Neutrophil (primary cell): ENCODE measurements around the gene ATAD3B.

ENCODE experiments used
- H3K27ac ChIP-seq: fragments of 200-600 bp; sonication (generic); 2 replicates; pipeline ENCODE4 v1.5.1; 2016; ENCODE audit warnings: mild to moderate bottlenecking, moderate library complexity
- H3K27me3 ChIP-seq: fragments of 200-600 bp; sonication (generic); 2 replicates; pipeline ENCODE4 v1.6.0; 2016; ENCODE audit warnings: mild to moderate bottlenecking
- H3K36me3 ChIP-seq: fragments of 200-600 bp; sonication (generic); 2 replicates; pipeline ENCODE4 v1.5.1; 2017
- H3K4me1 ChIP-seq, 2 experiments: fragments of 200-600 bp in 1 of 2; sonication (generic) in 1 of 2; 1 replicate in 1 of 2; 2 replicates in 1 of 2; pipeline versions ENCODE4 v1.5.1 to v1.6.1; 2013 to 2016; ENCODE audit warnings: low read depth in 1 of 2, low read length in 1 of 2, mild to moderate bottlenecking in 1 of 2, moderate library complexity in 1 of 2; ENCODE audit not compliant: control insufficient read depth in 1 of 2, insufficient read depth in 1 of 2
- H3K4me3 ChIP-seq, 2 experiments: fragments of 200-600 bp in 1 of 2; sonication (generic) in 1 of 2; 1 replicate in 1 of 2; 2 replicates in 1 of 2; pipeline ENCODE4 v1.5.1; 2013 to 2016; ENCODE audit warnings: low read depth in 1 of 2, low read length in 1 of 2, mild to moderate bottlenecking in 1 of 2, moderate library complexity in 1 of 2
- H3K9me3 ChIP-seq: fragments of 200-600 bp; sonication (generic); 2 replicates; pipeline ENCODE4 v1.5.1; 2016
- TF ChIP-seq, protein P1 (sequence below): fragments of 200-600 bp; sonication (generic); IDR thresholded peaks from 2 replicates; pipeline ENCODE4 v1.5.1; 2016; ENCODE audit warnings: antibody characterized with exemption

ATAD3B gene

DNA sequence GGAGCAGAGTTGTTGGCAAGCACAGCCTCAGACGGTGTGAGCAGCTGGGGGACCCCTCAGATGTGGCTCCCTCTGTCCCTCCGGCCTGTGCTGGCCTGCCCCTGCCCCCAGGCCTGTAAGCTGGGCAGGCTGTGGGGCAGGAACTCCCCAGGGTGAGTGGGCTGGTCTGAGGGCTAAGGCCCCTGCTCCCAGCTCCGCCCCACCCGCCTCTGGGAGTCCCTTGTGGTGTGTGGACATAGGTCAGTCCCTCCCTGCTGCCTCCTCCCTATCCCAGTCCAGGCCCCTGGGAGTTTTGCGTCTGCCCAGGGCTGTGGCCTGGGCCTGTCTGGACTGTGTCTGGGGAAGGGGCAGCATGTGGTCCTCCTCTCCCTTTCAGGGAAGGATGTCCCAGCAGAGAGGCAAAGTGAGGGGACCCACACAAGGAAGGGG, 39.7 kb upstream of the ATAD3B start:
- Histone ChIP-seq H3K27me3 (peaks cover 100% of the 10 kb centered on the region), H3K36me3 (no peaks in the 10 kb centered on the region), H3K4me3 (no peak overlapping the region), H3K9me3 (no peaks in the 10 kb centered on the region), H3K27ac (no peak overlapping the region), H3K4me1 (peaks cover 6 to 11% of the 10 kb centered on the region in 2 experiments)
- TF ChIP-seq, protein P1, sequence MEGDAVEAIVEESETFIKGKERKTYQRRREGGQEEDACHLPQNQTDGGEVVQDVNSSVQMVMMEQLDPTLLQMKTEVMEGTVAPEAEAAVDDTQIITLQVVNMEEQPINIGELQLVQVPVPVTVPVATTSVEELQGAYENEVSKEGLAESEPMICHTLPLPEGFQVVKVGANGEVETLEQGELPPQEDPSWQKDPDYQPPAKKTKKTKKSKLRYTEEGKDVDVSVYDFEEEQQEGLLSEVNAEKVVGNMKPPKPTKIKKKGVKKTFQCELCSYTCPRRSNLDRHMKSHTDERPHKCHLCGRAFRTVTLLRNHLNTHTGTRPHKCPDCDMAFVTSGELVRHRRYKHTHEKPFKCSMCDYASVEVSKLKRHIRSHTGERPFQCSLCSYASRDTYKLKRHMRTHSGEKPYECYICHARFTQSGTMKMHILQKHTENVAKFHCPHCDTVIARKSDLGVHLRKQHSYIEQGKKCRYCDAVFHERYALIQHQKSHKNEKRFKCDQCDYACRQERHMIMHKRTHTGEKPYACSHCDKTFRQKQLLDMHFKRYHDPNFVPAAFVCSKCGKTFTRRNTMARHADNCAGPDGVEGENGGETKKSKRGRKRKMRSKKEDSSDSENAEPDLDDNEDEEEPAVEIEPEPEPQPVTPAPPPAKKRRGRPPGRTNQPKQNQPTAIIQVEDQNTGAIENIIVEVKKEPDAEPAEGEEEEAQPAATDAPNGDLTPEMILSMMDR = no peak

DNA sequence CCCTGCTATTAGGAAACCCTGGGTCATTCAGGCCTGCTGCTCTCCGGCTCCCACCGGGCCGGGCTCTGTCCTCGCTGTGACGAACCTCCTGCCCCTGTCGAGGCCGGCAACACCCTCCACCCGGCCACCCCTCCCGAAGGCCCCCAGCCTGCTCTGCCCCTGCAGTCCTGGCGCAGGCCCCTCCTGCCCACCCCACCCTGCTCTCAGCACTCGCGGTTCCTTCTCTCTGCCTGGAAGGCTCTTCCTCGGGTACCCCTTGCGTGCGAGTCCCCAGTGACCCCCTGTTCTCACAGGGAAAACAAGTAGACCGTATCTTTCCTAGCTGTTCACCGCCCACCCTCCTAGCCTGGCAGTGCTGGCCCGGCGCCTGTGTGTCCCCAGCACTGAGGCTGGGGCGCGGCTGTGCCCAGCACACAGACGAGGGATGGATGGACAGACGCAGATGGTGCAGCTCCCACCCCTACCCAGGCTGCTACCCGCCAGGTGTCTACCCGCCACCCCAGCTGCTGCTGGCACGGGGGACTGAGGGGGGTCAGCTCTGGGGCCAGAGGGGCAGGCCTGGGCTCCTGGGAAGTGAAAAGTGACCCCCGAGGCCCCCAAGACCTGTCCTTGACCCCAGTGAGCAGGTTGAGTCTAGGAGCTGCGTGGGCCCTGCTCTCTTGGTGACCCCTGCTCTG, 39.2 kb upstream of the ATAD3B start:
- Histone ChIP-seq H3K4me3 (no peak overlapping the region), H3K9me3 (no peaks in the 10 kb centered on the region), H3K4me1 (peaks cover 6 to 11% of the 10 kb centered on the region in 2 experiments), H3K36me3 (no peaks in the 10 kb centered on the region), H3K27me3 (peaks cover 100% of the 10 kb centered on the region), H3K27ac (no peak overlapping the region)
- TF ChIP-seq, protein P1 = no peak

DNA sequence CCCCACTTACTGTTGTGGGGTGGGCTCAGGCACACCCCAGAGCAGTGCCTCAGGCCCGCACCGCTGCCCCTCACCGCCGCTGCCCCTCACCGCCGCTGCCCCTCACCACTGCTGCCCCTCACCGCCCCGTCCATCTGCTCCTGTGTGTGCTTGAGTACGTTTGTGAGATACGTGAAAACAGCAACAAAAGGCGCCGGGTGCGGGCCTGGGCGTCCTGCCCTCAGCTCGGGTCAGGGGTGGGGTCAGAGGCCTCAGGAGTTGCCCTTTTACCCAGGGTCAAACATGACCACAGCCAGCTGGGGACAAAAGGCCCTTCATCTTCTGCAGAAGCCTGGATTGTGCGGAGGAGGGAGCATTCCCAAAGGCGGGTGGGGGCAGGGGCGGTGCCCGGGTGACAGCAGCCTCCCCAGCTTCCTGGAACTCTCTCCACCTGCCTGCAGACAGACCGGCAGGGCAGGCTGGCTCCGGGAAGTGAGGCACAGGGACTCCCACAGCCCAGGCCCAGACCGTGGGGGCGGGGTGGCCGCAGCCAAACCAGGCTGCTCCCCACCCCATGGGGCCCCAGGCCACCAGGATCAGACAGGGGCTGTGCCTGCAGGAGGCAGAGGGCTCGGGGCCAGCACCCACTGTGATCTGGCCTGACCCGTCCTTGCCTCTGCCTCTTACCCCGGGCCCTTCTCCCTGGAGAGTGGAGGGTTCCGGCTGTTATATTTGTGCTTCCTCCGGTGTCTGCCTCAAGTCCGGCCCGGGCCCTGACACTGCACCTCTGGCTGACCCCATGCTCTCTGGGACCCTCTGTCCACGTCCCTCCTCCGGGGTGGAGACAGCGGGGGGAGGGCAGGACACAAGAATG, 38.4 kb upstream of the ATAD3B start:
- no peak overlapping the region for H3K27ac ChIP-seq

DNA sequence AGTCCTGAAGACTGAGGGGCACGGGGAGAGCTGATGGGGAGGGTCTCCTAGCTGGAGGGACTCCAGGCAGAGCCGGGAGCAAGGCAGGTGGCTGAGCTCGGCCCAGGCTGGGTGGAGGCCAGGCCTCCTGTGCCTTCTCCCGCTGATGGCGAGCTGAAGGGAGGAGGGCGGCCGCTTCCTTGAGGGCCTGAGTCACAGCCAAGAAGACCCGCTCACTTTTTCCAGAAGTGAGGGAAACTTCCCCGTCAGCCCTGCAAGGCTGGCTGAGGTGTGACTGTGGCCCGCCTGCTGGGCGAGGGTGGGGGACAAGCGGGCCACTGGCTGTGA, 37.8 kb upstream of the ATAD3B start:
- TF ChIP-seq, protein P1 = no peak
- Histone ChIP-seq H3K27me3 (peaks cover 100% of the 10 kb centered on the region), H3K36me3 (no peaks in the 10 kb centered on the region), H3K4me3 (no peak overlapping the region), H3K4me1 (peaks cover 6 to 11% of the 10 kb centered on the region in 2 experiments), H3K9me3 (no peaks in the 10 kb centered on the region), H3K27ac (no peak overlapping the region)

More for the DNA sequence above, 38.4 kb upstream of the ATAD3B start:
- peaks cover 6 to 11% of the 10 kb centered on the region in 2 experiments for H3K4me1 ChIP-seq
- H3K9me3 ChIP-seq = no peaks in the 10 kb centered on the region
- H3K36me3 ChIP-seq = no peaks in the 10 kb centered on the region
- H3K27me3 ChIP-seq = peaks cover 100% of the 10 kb centered on the region
- no peak overlapping the region for H3K4me3 ChIP-seq
- TF ChIP-seq, protein P1 = no peak

DNA sequence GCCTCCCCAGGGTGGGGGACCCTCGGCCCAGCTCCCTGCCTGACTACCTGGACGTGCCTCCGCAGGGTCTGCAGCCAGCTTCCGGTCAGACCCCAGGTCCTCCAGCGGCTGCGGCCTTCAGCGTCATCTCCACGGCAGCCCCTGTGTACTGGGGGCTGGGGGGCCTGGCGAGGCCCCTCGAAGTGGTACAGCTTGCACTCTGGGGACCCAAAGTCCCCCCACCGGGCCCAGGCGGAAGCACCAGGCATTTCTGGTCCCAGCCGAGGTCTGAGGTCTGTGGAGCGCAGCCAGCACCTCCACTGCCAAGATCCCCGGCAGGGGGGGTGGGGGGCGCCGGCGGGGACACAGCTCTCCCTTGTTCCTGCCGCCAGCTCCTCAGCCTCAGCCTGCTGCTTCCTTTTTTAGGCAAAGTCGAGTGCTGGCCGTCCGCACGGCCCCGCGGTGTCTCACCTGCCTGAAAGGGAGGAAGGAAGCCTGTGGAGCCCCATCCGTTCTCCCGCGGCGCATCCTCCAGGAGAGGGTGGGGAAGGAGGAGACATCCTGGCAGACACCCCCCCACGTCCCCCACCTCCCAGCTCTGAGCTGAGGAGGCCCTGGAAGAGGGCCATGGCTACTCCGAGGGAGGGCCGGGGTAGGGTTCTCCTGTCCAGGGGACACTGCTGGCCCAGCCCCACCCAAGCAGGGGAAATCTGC, 37.3 kb upstream of the ATAD3B start:
- H3K4me3 ChIP-seq = no peak overlapping the region
- peaks cover 6 to 11% of the 10 kb centered on the region in 2 experiments for H3K4me1 ChIP-seq
- H3K36me3 ChIP-seq = no peaks in the 10 kb centered on the region
- no peak overlapping the region for H3K27ac ChIP-seq
- H3K27me3 ChIP-seq = peaks cover 100% of the 10 kb centered on the region
- no peaks in the 10 kb centered on the region for H3K9me3 ChIP-seq
- TF ChIP-seq, protein P1 = no peak
